ENCODE measurements around the gene HORMAD1. TPM values are rescaled to one million over a fixed set of nuclear protein-coding genes. Genes with fewer than 3 reads are reported as not detected.
"Not testable (repeated sequence)": the region's sequence is repeated elsewhere in the genome, so short reads cannot be mapped to it uniquely, and the experiment has no call there.

The HORMAD1 gene
- total and polyA plus RNA-seq, 2 of the 8 experiments (the other 6 are each of a cell fraction or from before 2014, with no cell fraction given) = not detected

DNA sequence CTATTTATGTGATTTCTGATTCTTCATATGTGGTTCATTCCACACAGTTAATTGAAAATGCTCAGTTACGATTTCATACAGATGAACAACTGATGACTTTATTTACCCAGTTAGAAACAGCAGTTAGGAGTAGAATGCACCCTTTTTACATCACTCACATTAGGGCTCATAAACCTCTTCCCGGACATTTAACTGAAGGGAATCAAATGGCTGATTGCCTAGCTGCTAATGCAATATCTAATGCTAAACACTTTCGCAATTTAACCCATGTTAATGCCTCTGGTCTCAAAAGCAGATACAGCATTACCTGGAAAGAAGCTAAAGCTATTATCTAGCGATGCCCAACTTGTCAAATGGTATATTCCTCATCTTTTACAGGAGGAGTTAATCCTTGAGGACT, 63.6 kb downstream of the HORMAD1 start:
- H2BK5ac ChIP-seq (ENCODE audit: low read depth, low read length); H3K27me3 ChIP-seq (replicated peaks in 1 of 4; ENCODE audit: control insufficient read depth in 3 of 4, extremely low read depth in 1 of 4, insufficient read depth in 3 of 4, low read length in 3 of 4); H3K4me3 ChIP-seq (ENCODE audit: extremely low read depth in 1 of 4, insufficient read depth in 2 of 4, low read depth in 3 of 4, low read length in 4 of 4); H3K23me2 ChIP-seq (ENCODE audit: low read depth, low read length); H3K9me3 ChIP-seq (ENCODE audit: insufficient read depth in 2 of 2, low read depth in 1 of 2, low read length in 1 of 2); H3K9ac ChIP-seq (replicated peaks in 1 of 4; ENCODE audit: extremely low read depth in 1 of 4, low read depth in 3 of 4, low read length in 3 of 4); FAIRE-seq; H4K8ac ChIP-seq (ENCODE audit: extremely low read depth, insufficient read depth, low read length); H3K79me1 ChIP-seq (ENCODE audit: low read depth, low read length); H3K18ac ChIP-seq (ENCODE audit: extremely low read depth, low read length); DNase-seq (ENCODE audit: low read depth in 1 of 2, low spot score in 2 of 2); H2AK5ac ChIP-seq (ENCODE audit: low read depth, low read length); H3K4me2 ChIP-seq (ENCODE audit: insufficient read depth in 1 of 2, low read depth in 2 of 2, low read length in 2 of 2); H4K20me1 ChIP-seq (replicated peaks in 1 of 2; ENCODE audit: control insufficient read depth in 1 of 2, insufficient read depth in 2 of 2, low read length in 2 of 2); H3K79me2 ChIP-seq (ENCODE audit: control insufficient read depth in 1 of 2, insufficient read depth in 2 of 2, low read length in 2 of 2); H3K23ac ChIP-seq (ENCODE audit: insufficient read length); H2AFZ ChIP-seq (ENCODE audit: low read length); H2BK12ac ChIP-seq (ENCODE audit: low read depth, low read length); H2BK15ac ChIP-seq (ENCODE audit: low read length); H3K4me1 ChIP-seq (replicated peaks in 1 of 4; ENCODE audit: control insufficient read depth in 3 of 4, insufficient read depth in 4 of 4, low read length in 3 of 4); H3K56ac ChIP-seq (replicated peaks; ENCODE audit: insufficient read length, low read depth, low read length); H3K14ac ChIP-seq (ENCODE audit: insufficient read length); H4K91ac ChIP-seq (replicated peaks; ENCODE audit: insufficient read length, low read length); H2BK20ac ChIP-seq (ENCODE audit: low read length); H3K4ac ChIP-seq (replicated peaks; ENCODE audit: insufficient read length, low read depth, low read length); H2BK120ac ChIP-seq (replicated peaks; ENCODE audit: low read depth, low read length); H4K5ac ChIP-seq (ENCODE audit: insufficient read length, low read depth, low read length); H3K27ac ChIP-seq (ENCODE audit: low read depth, low read length): not testable (repeated sequence)
- 85% methylated on average over 4 of the region's 4 CpGs; no CpG with 5 or more reads in 1 of the 2 experiments for WGBS, 2 experiments (ENCODE audit: extremely low coverage in 1 of 2, insufficient coverage in 1 of 2, insufficient read length in 1 of 2, insufficient replicate concordance in 2 of 2, low coverage in 1 of 2, low lambda C conversion rate in 2 of 2, missing lambda C conversion rate in 1 of 2)
- peaks cover 0 to 29% (median 10%) of the 10 kb centered on the region in 4 experiments; a peak in 5 of 8 replicates for H3K36me3 ChIP-seq (ENCODE audit: control insufficient read depth in 2 of 4, insufficient read depth in 4 of 4, low read length in 3 of 4)
- POLR2A ChIA-PET (ENCODE audit: partially characterized antibody) = interaction anchor here (0.6 to 4.4 kb wide), 5 partner anchors 8 to 78 kb away, joined by 3 to 13 read pairs (median 3); partner anchors contain the start of genes ENSA and MCL1
- CTCF ChIA-PET (ENCODE audit: partially characterized antibody) = interaction anchor here (1.1 to 1.9 kb wide), 3 partner anchors 26 to 96 kb away, joined by 3 to 4 read pairs (median 4); no protein-coding TSS in a partner anchor

DNA sequence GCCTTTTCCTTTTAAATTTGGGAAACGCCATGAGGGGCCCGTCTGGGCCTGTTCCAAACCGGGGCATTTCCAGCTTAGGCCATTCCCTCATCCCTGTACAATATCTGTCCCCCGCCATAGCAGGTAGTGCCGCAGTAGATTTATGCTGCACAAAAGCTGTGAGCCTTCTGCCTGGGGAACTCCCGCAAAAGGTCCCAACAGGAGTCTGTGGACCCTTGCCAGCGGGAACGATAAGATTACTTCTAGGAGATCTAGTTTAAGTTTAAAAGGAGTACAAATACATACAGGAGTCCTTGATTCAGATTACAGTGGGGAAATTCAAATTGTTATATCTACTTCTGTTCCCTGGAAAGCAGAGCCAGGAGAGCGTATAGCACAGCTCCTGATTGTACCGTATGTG, 66.1 kb downstream of the HORMAD1 start:
- not testable (repeated sequence) for H3K56ac ChIP-seq (replicated peaks; ENCODE audit: insufficient read length, low read depth, low read length); H3K79me2 ChIP-seq (ENCODE audit: control insufficient read depth in 1 of 2, insufficient read depth in 2 of 2, low read length in 2 of 2); H3K4me1 ChIP-seq (replicated peaks in 1 of 4; ENCODE audit: control insufficient read depth in 3 of 4, insufficient read depth in 4 of 4, low read length in 3 of 4); H3K23me2 ChIP-seq (ENCODE audit: low read depth, low read length); H3K27me3 ChIP-seq (replicated peaks in 1 of 4; ENCODE audit: control insufficient read depth in 3 of 4, extremely low read depth in 1 of 4, insufficient read depth in 3 of 4, low read length in 3 of 4); H2BK120ac ChIP-seq (replicated peaks; ENCODE audit: low read depth, low read length); H4K5ac ChIP-seq (ENCODE audit: insufficient read length, low read depth, low read length); H4K20me1 ChIP-seq (replicated peaks in 1 of 2; ENCODE audit: control insufficient read depth in 1 of 2, insufficient read depth in 2 of 2, low read length in 2 of 2); H2BK5ac ChIP-seq (ENCODE audit: low read depth, low read length); H3K9ac ChIP-seq (replicated peaks in 1 of 4; ENCODE audit: extremely low read depth in 1 of 4, low read depth in 3 of 4, low read length in 3 of 4); H3K79me1 ChIP-seq (ENCODE audit: low read depth, low read length); H3K18ac ChIP-seq (ENCODE audit: extremely low read depth, low read length); H3K4me3 ChIP-seq (ENCODE audit: extremely low read depth in 1 of 4, insufficient read depth in 2 of 4, low read depth in 3 of 4, low read length in 4 of 4); H2AK5ac ChIP-seq (ENCODE audit: low read depth, low read length); H2AFZ ChIP-seq (ENCODE audit: low read length); H3K9me3 ChIP-seq (ENCODE audit: insufficient read depth in 2 of 2, low read depth in 1 of 2, low read length in 1 of 2); FAIRE-seq; H2BK20ac ChIP-seq (ENCODE audit: low read length); H3K4me2 ChIP-seq (ENCODE audit: insufficient read depth in 1 of 2, low read depth in 2 of 2, low read length in 2 of 2); H4K91ac ChIP-seq (replicated peaks; ENCODE audit: insufficient read length, low read length); H3K23ac ChIP-seq (ENCODE audit: insufficient read length); H2BK15ac ChIP-seq (ENCODE audit: low read length); H2BK12ac ChIP-seq (ENCODE audit: low read depth, low read length); H3K27ac ChIP-seq (ENCODE audit: low read depth, low read length); DNase-seq (ENCODE audit: low read depth in 1 of 2, low spot score in 2 of 2); H3K14ac ChIP-seq (ENCODE audit: insufficient read length); H3K4ac ChIP-seq (replicated peaks; ENCODE audit: insufficient read length, low read depth, low read length); H4K8ac ChIP-seq (ENCODE audit: extremely low read depth, insufficient read depth, low read length)
- ChIA-PET POLR2A (ENCODE audit: partially characterized antibody) (interaction anchor here (1.1 to 4.4 kb wide), 3 partner anchors 9 to 81 kb away, joined by 3 to 13 read pairs (median 10); no protein-coding TSS in a partner anchor), CTCF (ENCODE audit: partially characterized antibody) (interaction anchor here (0.6 kb wide), 1 partner anchor 374 kb away, joined by 4 read pairs; no protein-coding TSS in a partner anchor)
- peaks cover 0 to 11% (median 3%) of the 10 kb centered on the region in 4 experiments; a peak in 4 of 8 replicates for H3K36me3 ChIP-seq (ENCODE audit: control insufficient read depth in 2 of 4, insufficient read depth in 4 of 4, low read length in 3 of 4)
- WGBS, 2 experiments (ENCODE audit: extremely low coverage in 1 of 2, insufficient coverage in 1 of 2, insufficient read length in 1 of 2, insufficient replicate concordance in 2 of 2, low coverage in 1 of 2, low lambda C conversion rate in 2 of 2, missing lambda C conversion rate in 1 of 2) = 97% methylated on average over 10 of the region's 10 CpGs; no CpG with 5 or more reads in 1 of the 2 experiments

Data from H1 (cell line).